K562 (cell line): Measurements from ENCODE around the gene SERPINH1. TPM values are rescaled to one million over a fixed set of nuclear protein-coding genes. Genes with fewer than 3 reads are reported as not detected.

Experiments used
- BHLHE40 ChIP-seq: IDR thresholded peaks from 2 replicates; pipeline ENCODE4 v1.6.1; 2011; ENCODE audit warnings: low read length, improper control_type of control experiment
- BRF1 ChIP-seq: IDR thresholded peaks from 3 replicates; pipeline ENCODE4 v1.6.1; 2011; ENCODE audit warnings: borderline replicate concordance, mild to moderate bottlenecking; ENCODE audit not compliant: insufficient read length; ENCODE audit errors: extremely low read depth
- CTCFL ChIP-seq: IDR thresholded peaks from 2 replicates; pipeline ENCODE4 v1.6.1; 2011; ENCODE audit warnings: borderline replicate concordance, low read depth, mild to moderate bottlenecking, moderate library complexity, low read length; ENCODE audit not compliant: insufficient read depth, poor library complexity, severe bottlenecking
- GABPB2 ChIP-seq: fragments of 250-450 bp; sonication (Bioruptor Pico); conservative IDR thresholded peaks from 2 replicates; pipeline ENCODE4 v1.5.1; 2021; ENCODE audit warnings: mild to moderate bottlenecking
- GATA2 ChIP-seq: sonication (generic); formaldehyde crosslinking; IDR thresholded peaks from 2 replicates; pipeline ENCODE4 v1.4.0; 2020; ENCODE audit warnings: mild to moderate bottlenecking, missing genetic modification reagents
- ILK ChIP-seq: fragments of 450-650 bp; IDR thresholded peaks from 2 replicates; pipeline ENCODE4 v1.6.1; 2016; ENCODE audit warnings: missing genetic modification characterization, low read depth, mild to moderate bottlenecking, missing compliant biosample characterization, moderate library complexity, borderline replicate concordance
- OTX1 ChIP-seq: fragments of 450-650 bp; formaldehyde crosslinking; IDR thresholded peaks from 2 replicates; pipeline ENCODE4 v1.4.0; 2022; ENCODE audit warnings: mild to moderate bottlenecking
- POLR3G ChIP-seq: IDR thresholded peaks from 2 replicates; pipeline ENCODE4 v1.6.1; 2011; ENCODE audit not compliant: insufficient read length, insufficient replicate concordance; ENCODE audit errors: extremely low read depth
- RUNX1 ChIP-seq: sonication (generic); IDR thresholded peaks from 2 replicates; pipeline ENCODE4 v1.6.1; 2016; ENCODE audit warnings: antibody characterized with exemption, low read depth
- SAFB ChIP-seq: fragments of 200-400 bp; formaldehyde crosslinking; IDR thresholded peaks from 2 replicates; pipeline ENCODE4 v1.6.1; 2017; ENCODE audit warnings: low read depth, low read length, borderline replicate concordance
- SAP30 ChIP-seq: fragments of 200-600 bp; sonication (generic); IDR thresholded peaks from 2 replicates; pipeline ENCODE4 v1.6.1; 2012; ENCODE audit warnings: borderline replicate concordance, low read depth, mild to moderate bottlenecking, moderate library complexity, low read length, control low read depth, inconsistent platforms; ENCODE audit not compliant: insufficient read depth, poor library complexity, severe bottlenecking
- THRAP3 ChIP-seq: fragments of 450-650 bp; IDR thresholded peaks from 2 replicates; pipeline ENCODE4 v1.6.1; 2016; ENCODE audit warnings: mild to moderate bottlenecking, inconsistent platforms, borderline replicate concordance
- U2AF1 ChIP-seq: fragments of 200-400 bp; formaldehyde crosslinking; optimal IDR thresholded peaks from 2 replicates; pipeline ENCODE3; 2017; ENCODE audit warnings: mild to moderate bottlenecking, low read depth, low read length, moderate library complexity
- WHSC1 ChIP-seq: IDR thresholded peaks from one replicate; pipeline ENCODE4 v1.6.1; 2012; ENCODE audit warnings: low read length, control low read depth, inconsistent platforms
- ZBTB11 ChIP-seq, 3 experiments: fragments of 200-800 bp in 1 of 3; fragments of 250-450 bp in 1 of 3; fragments of 450-650 bp in 1 of 3; sonication (Bioruptor Pico) in 1 of 3; sonication (Bioruptor generic) in 1 of 3; formaldehyde crosslinking in 1 of 3; IDR thresholded peaks; 2 replicates each; pipeline versions ENCODE4 v1.6.1 to v1.8.0; 2016 to 2022; ENCODE audit warnings: mild to moderate bottlenecking in 2 of 3, missing genetic modification characterization in 2 of 3, missing compliant biosample characterization in 1 of 3, moderate library complexity in 1 of 3
- ZKSCAN8 ChIP-seq: fragments of 200-800 bp; sonication (Bioruptor generic); IDR thresholded peaks from 2 replicates; pipeline ENCODE4 v1.6.1; 2016; ENCODE audit warnings: missing genetic modification characterization, missing compliant biosample characterization
- ZNF121 ChIP-seq: sonication (generic); formaldehyde crosslinking; conservative IDR thresholded peaks from 2 replicates; pipeline ENCODE4 v1.8.0; 2022; ENCODE audit warnings: missing genetic modification reagents
- ZNF431 ChIP-seq: sonication (generic); formaldehyde crosslinking; IDR thresholded peaks from 2 replicates; pipeline ENCODE4 v1.8.0; 2022; ENCODE audit warnings: mild to moderate bottlenecking, missing genetic modification reagents
- ZNF445 ChIP-seq: fragments of 250-450 bp; sonication (Bioruptor Pico); IDR thresholded peaks from 2 replicates; pipeline ENCODE4 v1.4.0; 2020; ENCODE audit warnings: low read depth, mild to moderate bottlenecking, moderate library complexity
- ZNF75A ChIP-seq: fragments of 450-650 bp; formaldehyde crosslinking; IDR thresholded peaks from 2 replicates; pipeline ENCODE4 v1.4.0; 2020; ENCODE audit warnings: mild to moderate bottlenecking
- ZNF778 ChIP-seq: fragments of 450-650 bp; formaldehyde crosslinking; IDR thresholded peaks from 2 replicates; pipeline ENCODE4 v1.4.0; 2020; ENCODE audit warnings: mild to moderate bottlenecking, moderate library complexity
- polyA plus RNA-seq, 8 experiments: library from polyadenylated mRNA; depleted of rRNA in 4 of 8; stranded (reverse) in 5 of 8; unstranded in 3 of 8; fragments of >200 nt; fragmentation: Nextera tagmentation in 2 of 8; fragmentation: Illumina TruSeq in 1 of 8; extraction: Ambion mirVana in 2 of 8; extraction: Trizol in 1 of 8; gene quantifications; 2 replicates each; pipeline versions ENCODE4 v1.2.1 to v1.2.3, GENCODE V29; 2011 to 2014; ENCODE audit warnings: inconsistent platforms in 1 of 8, missing spikeins in 1 of 8
- total RNA-seq, 7 experiments: library from RNA; depleted of rRNA in 6 of 7; stranded (reverse); fragments of >200 nt in 6 of 7; fragmentation: Illumina TruSeq in 2 of 7; extraction: Trizol in 2 of 7; gene quantifications; 2 replicates each; pipeline versions ENCODE4 v1.2.1 to v1.2.3, GENCODE V29; 2011 to 2021; ENCODE audit warnings: low replicate concordance in 1 of 7

Gene SERPINH1
- total and polyA plus RNA-seq, 9 of the 15 experiments (the other 6 are each of a cell fraction or from before 2014, with no cell fraction given): 2.8 to 106 (median 67.9) TPM

GRCh38 chr11:75534259-75535069 is 27.6 kb upstream of the SERPINH1 start (continued):
- TF ChIP-seq CTCFL: no peak
- no peak for TF ChIP-seq POLR3G
- TF ChIP-seq ZBTB11 (CRISPR knock-in tag; IDR thresholded peaks at IDR 0.05): peak in 1 of 3 experiments; percentile 60; a peak in 1 of 6 replicates
- peak; percentile 47; the same call in 1 of the 2 replicates for TF ChIP-seq BHLHE40
- TF ChIP-seq ILK (tag): no peak
- no peak for TF ChIP-seq THRAP3
- TF ChIP-seq BRF1: no peak
- TF ChIP-seq ZNF75A (CRISPR knock-in tag): no peak
- TF ChIP-seq WHSC1: no peak
- TF ChIP-seq RUNX1: no peak
- TF ChIP-seq GABPB2 (CRISPR knock-in tag): no peak
- no peak for TF ChIP-seq SAFB
- no peak for TF ChIP-seq ZNF121 (CRISPR knock-in tag)
- peak; percentile 83 for TF ChIP-seq GATA2 (CRISPR knock-in tag)
- TF ChIP-seq ZNF431 (CRISPR knock-in tag): no peak
- no peak for TF ChIP-seq SAP30
- TF ChIP-seq ZNF445: no peak
- no peak for TF ChIP-seq U2AF1
- TF ChIP-seq ZKSCAN8 (CRISPR knock-in tag): no peak; the same call in 1 of the 2 replicates
- TF ChIP-seq OTX1: no peak
- no peak for TF ChIP-seq ZNF778
